NCI-H510A treated with DMSO at 0.1 percent for 48 hours (cell line): ENCODE data around the gene COBL.

ENCODE experiments used
- DNase-seq: peaks from one replicate; lab custom pipeline; 2025; lab: John Stamatoyannopoulos, UW

COBL gene

GRCh38 chr7:51024867-51025266 lies 291.7 kb downstream of the COBL start:
- DNase-seq: no peak

GRCh38 chr7:51023547-51023946 lies 293.1 kb downstream of the COBL start:
- no peak for DNase-seq

GRCh38 chr7:51022821-51023220 lies 293.8 kb downstream of the COBL start:
- no peak for DNase-seq

DNA sequence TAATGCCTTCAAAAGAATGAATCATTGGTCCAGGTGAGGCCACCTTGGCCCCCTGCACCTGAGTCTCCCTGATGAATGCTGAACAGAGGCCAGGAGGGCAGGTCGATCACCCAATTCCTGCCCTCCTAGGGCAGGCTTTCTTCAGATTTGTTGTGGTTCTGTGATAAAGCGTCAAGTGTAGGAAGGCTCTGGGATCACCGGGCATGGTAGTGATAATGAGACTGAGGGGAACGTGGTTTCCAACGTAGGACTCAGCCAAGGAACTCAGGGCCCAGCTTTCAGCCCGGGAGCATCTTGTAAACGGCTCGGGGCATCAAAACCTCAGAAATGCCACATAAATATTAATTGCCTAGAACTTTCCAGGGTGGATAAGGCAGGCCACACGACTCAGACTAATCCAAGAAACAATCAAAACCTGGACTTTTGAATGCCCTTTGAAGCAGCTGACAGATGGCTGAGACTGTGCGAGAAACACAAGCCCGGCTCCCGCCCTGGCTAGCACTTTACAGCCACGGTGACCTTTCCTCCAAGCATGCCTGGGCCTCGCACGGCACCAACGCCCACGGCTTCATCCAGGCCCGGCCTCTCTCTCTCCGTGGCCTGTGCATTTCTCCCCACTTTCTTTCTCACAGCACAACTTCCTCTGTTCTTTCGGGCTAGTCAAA lies 294.6 kb downstream of the COBL start:
- no peak for DNase-seq

- DNase-seq: no peak
These were observed 295.7 kb downstream of the COBL start for GRCh38 chr7:51020944-51021343.

DNA sequence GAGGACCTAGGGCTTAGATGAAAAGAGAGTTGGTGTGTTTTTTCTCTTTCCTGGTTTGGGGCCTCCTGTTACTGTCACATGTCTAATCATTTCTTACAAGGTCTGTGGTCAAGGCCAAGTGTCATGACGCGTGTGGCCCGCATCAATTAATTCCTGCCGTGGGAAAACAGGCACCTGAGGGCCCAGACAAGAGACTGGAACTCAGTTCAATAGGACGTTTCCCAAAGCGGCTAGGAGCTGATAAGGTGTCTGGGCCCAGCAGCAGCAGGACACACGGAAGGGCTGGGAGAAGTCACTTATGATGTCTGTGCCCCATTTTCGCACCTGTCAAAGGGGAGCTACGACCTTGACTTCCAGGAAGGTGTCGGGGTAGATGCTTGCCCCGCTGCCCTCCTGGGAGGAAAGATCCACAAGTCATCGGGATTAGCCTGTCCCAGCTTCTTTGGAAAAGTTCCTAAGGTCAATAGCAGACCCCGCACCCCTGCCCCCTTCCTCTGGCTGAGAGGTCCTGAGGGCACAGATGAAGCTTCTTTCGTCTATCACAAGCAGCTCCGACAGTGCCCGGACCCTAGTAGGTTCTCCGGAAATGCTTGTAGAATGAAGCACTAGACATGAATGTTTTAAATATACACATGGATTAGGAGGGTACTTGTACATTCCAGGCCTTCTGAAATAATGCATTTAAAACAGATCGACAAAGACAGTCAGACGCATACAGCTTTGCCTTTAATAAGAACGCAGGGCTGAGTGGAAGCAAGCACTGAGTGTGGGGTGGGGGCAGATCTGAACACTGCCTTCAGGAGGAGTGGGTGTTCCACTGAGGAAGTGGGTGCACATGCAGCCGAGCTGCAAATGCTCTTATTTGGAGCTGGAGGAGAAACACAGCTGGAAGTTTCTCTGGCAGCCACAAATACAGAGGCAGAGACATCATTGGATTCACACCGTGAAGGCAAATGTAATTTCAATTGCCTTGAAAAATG lies 296.4 kb downstream of the COBL start:
- no peak for DNase-seq

DNA sequence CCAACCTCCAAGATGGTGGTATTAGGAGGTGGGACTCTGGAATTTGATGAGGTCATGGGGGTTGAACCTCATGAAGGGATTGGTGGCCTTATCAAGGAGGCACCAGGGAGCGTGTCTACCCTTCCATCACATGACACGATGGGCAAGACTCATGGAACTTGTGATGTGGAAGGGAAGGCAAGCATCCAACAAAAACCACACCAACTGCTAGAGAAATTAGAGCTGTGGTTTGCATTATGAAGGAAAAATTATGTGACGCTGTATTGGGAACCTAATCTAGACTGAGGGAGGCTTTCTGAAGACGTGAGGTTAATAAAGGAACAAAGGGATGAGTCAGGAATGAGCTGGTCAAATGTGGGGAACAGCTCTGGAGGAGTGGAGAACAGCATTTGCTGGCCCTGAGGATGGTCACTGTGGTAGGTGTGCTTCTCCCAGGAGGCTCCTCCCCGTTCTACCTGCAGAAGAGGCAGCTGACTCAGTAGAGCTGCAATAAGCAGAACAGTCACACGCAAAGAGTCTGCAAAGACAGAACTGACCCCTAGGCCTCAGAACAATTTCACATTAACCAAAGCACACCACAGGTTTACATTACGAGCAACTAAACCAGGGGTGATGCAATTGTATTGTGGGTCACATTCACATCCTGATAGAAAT lies 297.3 kb downstream of the COBL start:
- DNase-seq: no peak

- DNase-seq: no peak
These were observed 298.8 kb downstream of the COBL start for GRCh38 chr7:51017576-51018535.

DNA sequence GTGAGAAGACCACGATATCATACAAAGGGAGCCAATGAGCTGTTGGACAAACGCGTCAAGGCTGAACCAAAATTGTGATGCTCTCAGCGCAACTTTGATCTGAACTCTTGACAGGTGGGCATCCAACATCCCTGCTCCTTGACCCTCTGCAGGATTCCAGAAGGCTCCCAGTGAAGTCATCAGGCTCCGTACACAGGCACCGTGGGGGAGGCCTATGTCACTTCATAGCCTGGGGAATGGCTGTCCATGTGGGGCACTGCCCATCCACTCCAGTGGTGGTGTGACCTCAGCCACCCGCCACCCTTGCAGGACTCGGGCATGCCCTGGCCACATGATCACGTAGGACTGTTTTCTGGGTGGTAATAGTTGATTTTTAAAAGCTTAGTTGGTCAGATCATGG lies 300.1 kb downstream of the COBL start:
- DNase-seq: no peak

DNA sequence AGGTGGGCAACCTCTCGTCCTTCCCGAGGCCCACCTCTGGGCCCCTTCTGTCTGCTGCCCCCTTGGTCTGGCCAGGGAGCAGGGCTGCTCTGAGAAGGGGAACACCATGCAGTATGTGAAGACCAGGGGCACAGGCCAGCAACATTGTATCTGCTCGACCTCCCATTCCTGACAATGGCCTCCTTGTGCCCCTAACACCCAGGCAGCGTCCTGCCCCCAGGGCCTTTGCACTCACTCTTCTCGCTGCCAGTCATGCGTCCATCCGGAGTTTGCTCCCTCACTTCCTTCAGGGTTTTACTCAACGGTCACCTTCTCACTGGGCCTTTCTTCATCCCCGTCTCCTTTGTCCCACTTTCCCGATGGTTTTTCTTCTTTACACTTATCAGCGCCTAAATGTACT lies 301.0 kb downstream of the COBL start:
- DNase-seq: no peak

DNA sequence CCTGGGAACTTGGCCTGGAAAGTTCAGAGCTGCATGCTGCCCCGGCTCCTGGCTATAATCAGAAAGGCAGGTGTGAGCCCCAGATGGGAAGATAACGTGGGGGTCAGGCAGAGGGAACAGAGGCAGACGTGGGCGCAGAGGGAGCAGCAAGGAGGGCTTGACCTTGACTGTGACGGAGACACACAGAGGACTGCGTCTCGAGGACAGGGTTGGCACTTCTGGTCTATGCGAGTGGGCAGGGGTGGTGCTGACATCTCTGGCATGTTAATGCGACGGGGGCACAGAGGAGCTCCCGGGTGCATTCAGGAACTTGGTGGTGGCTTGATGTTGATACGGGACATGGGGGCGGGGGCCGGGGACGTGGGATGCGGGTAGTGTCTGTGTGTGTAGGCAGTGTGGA lies 301.8 kb downstream of the COBL start:
- no peak for DNase-seq

DNA sequence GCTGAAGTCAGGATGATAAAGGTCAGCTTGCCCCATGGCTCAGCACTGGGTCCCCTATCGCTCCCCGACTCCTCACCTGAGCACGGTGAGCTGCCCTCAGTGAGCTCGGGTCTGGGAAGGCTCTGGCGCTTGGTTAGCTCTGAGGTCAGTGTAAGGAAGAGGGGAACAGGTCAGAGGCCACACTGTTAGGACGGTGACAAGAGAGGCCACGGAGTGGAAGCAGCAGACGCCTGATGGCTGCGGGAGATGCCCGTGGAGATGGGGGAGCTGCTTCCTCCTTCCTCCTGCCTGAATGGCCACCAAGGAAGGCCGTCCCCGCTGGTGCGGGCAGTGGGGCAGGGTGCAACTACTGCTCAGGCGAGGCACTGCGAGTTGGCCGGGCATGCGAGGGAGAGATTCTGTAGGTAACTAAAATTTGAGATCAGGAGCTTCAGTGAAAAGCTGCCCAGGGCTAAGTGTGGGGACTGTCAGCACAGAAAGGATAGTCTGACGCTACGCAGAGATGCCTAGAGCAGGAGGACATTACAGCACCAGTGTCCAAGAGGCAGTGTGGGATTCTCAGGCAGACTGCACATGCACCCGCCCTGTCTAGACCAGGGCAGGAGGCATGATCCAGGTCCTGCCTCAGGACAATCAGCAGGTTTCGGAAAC lies 302.6 kb downstream of the COBL start:
- DNase-seq: no peak

GRCh38 chr7:51013218-51013786 lies 303.3 kb downstream of the COBL start:
- DNase-seq: no peak

GRCh38 chr7:51012569-51013217 lies 303.9 kb downstream of the COBL start:
- no peak for DNase-seq

GRCh38 chr7:51011710-51012350 lies 304.8 kb downstream of the COBL start:
- DNase-seq: no peak

DNA sequence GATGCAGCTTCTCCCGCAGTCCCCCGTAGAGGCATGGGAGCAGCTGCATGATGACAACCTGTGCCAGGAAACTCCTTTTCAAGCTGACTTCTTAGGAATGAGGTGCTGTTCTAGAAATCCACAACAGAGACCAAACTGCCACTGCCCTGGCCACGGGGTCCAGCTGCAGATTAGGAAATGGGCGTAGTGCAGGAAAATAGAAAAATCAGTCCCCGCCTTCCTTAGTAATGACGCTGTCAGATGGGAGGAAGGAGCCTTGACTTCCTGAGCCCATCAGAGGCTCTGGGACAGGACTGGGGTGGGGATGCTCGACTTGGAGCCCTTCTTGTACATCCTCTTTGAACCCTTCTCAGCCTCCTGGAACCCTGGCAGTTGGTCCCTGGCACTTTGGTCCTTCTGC lies 306.1 kb downstream of the COBL start:
- DNase-seq: no peak

- no peak for DNase-seq
These were observed 306.7 kb downstream of the COBL start for GRCh38 chr7:51009716-51010496.

DNA sequence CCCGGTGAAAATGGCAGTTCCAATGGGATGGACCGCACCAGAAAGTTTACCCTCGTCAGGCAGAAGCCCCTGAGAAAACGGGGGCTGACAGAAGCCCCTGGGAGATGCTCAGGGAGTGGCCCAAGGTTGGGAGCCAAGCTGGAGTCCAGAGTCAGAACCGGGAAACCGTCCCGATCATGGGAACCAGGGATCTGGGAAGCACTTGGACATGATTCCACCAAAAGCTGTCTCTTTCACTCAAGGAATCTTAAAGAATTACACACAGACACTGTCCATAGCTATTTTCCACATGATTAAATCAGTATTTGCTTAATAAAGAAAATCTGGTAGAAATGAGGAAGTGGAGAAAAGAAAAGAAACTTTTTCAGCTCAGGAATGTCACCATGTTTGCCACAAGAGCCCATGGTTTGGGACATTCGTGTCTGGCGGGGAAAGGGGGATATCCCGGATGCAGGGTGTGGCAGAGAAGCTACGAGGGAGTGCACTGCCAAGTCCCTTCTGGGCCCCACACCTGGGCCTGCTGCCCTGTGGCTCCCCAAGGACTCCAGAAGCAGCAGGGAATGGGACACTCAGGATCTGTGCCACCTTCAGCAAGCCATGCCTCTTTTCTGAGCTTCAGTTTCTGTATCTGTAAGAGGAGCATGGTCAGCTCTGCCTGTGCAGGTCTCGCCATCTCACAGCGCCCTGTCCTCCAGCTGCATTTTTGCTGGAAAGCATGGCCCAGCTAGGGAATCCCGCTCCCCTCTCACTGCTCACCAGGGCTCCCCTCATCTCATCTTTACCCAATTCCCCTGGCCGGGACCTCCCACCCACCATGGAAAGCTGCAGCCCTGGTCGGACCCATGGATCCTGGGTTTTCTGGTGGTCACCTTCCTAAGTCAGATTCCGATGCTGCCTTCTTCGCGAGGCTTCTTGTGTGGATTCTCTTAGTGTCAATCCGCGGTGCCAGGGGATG lies 308.8 kb downstream of the COBL start:
- no peak for DNase-seq
